ENCODE data around the gene XRCC2.
"Not testable (repeated sequence)": the region's sequence is repeated elsewhere in the genome, so short reads cannot be mapped to it uniquely, and the experiment has no call there.

Gene XRCC2

DNA sequence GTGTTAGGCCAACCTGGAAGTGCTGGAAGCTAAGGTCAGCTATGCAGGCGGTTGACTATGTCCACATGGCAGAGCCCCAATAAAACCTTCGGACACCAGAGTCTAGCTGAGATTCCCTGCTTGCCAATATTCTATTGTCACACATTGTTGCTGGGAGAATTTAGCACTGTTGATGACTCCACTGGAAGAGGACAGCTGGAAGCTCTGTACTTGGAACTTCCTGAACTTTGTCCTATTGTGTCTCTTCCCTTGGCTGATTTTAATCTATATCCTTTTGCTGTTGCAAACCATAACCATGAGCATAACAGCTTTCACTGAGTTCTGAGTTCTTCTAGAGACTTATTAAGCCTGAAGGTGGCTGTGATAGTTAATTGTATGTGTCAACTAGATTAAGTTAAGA lies 12.0 kb downstream of the XRCC2 start:
- DNase-seq = no peak

DNA sequence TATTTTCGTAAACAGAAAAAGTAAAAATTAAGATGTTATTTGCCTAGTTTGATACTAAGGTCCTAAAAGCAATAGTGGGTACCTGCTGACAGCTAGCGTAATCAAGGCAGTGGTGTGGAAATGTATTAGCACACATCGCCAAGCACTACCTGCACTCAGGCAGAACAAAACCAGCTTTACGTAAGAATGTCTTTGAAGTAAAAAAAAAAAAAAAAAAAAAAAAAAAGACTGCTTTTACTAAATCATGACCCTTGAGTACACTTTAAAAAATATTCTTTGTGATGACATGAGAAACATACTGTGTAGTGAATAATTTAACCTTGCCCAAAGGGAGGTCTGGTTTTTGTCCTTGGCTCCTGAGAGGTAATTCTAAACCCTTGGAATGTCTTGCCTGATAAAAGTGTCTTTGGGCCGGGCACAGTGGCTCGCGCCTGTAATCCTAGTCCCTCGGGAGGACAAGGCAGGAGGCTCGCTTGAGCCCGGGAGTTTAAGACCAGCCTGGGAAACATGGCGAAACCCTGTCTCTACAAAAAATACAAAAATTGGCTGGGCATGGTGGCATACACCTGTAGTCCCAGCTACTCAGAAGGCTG lies 12.7 kb downstream of the XRCC2 start:
- DNase-seq = no peak

DNA sequence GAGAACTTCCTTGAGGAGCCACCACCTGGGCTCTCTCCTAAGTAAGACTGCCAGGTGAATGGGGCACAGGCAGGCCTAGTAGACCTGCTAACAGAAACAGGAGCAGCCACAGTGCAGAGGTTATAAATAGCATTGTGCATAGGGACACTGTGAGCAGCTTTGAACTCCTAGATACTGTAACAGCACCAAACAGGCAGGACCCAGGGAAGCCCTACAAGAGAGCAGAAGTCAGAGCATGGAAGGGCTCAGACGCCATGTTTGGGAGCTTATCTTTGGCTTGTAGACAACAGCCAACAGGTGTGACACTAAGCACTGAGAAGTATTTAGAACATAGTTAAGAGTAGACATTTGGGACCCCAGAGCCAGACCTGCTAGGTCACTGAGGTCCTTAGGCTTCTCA lies 14.5 kb downstream of the XRCC2 start:
- DNase-seq = no peak

DNA sequence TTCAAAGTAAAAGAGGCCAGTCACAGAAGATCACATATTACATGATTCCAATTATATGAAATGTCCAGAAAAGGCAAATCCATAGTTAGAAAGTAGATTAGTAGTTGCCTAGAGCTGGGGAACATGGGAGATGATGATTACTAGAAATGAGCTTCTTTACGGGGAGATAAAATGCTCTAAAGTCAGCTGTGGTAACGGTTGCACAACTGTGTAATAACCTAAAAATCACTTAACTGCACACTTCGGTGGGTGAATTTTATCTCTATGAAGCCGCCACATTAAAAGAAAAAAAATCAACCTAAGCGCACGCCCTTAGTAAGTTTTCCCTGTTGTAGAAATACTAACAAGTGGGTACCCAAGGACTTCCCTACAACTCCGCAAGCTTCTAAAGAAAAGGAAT lies 15.9 kb downstream of the XRCC2 start:
- no peak for DNase-seq

DNA sequence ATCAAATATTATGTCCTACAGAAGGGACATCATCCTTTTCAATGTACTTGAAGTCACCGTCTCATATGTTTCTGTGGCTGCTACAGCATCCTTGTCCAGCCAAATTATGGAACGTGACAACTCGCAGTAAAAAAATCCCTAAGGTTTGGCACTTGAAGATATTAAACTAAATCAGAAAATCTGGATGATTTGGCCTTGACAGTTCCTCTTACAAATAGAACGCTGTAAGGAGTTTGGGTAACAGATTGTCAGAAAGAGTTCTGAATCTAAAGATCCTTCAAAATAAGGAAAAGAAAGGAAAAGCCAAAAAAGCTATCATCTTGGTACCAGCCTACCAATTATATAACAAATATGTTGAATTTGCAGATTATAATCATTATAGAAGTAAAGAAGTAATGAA lies 21.0 kb downstream of the XRCC2 start:
- DNase-seq = no peak

DNA sequence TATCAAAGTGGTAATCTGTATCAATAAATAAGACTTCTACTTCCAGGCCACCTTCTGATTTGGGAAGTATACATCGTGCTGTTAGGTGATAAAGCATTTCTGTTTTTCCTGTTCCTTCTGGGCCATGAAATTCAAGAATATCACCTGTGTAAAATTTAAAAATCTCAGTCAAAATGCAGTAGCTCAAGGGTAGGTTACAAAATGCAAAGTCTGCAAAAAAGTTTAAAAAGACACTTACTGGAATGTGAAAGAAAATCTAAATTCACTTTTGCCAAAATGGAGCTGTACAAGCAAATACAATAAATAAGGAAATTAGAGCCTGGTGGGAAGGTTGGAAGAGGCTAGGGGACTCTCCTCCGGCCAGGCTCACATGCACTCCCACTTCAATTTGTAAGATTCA lies 26.7 kb downstream of the XRCC2 start:
- DNase-seq = no peak

DNA sequence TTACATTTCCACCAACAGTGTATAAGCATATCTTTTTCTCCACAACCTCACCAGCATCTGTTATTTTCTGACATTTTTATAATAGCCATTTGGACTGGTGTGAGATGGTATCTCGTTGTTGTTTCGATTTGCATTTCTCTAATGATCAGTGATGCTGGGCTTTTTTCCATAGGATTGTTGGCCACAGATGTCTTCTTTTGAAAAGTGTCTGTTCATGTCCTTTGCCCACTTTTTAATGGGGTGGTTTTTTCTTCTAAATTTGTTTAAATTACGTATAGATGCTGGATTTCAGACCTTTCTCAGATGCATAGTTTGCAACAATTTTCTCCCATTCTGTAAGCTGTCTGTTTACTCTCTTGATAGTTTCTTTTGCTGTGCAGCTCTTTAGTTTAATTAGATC lies 28.9 kb downstream of the XRCC2 start:
- DNase-seq = no peak

DNA sequence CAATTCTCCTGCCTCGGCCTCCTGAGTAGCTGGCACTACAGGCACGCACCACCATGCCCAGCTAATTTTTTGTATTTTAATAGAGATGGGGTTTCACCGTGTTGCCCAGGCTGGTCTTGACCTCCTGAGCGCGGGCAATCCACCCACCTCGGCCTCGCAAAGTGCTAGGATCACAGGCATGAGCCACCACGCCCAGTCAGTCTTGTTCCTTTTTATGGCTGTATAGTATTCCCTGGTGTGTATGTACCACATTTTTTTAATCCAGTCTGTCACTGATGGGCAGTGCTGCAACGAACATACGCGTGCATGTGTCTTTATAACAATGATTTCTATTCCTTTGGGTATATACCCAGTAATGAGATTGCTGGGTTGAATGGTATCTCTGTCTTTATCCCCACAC lies 29.4 kb downstream of the XRCC2 start:
- not testable (repeated sequence) for DNase-seq

DNA sequence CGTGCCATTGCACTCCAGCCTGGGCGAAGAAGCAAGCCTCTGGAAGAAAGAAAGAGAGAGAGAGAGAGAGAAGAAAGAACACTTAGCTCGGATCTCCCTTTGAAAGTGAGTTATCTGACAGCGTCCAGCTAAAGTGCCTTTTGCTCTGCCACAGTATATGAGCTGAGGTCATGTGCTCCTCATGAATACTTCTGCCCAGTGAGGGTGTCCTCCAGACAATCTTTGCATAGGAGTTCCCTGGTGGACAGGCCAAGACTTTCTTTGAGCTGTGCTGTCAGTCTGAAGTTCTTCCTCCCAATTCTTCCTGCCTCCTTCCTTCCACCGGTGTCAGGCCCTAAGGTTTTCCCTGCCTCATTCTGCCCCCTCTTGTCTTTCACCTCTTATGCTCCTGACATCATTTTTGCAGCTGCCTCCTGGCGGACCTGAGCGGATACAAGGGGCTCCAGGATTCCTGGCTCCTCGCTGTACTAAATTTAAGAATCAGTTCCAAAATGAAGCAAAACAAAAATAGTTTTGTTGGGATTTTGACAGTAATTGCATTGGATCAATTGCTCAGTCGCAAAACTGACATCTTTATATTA lies 31.9 kb downstream of the XRCC2 start:
- no peak for DNase-seq

DNA sequence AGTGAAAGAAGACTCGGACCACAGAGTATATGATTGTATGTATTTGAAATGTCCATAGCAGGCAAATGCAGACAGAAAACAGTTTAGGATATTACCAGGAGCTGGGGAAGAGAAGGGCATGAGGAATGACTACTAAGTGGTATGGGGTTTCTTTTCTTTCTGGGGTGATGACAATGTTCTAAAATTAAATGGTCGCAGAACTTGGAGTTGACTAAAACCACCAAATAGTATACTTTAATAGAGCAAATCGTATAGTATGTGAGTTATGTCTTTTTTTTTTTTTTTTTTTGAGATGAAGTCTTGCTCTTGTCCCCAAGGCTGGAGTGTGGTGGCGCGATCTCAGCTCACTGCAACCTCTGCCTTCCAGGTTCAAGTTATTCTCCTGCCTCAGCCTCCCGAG lies 34.6 kb downstream of the XRCC2 start:
- DNase-seq = no peak

DNA sequence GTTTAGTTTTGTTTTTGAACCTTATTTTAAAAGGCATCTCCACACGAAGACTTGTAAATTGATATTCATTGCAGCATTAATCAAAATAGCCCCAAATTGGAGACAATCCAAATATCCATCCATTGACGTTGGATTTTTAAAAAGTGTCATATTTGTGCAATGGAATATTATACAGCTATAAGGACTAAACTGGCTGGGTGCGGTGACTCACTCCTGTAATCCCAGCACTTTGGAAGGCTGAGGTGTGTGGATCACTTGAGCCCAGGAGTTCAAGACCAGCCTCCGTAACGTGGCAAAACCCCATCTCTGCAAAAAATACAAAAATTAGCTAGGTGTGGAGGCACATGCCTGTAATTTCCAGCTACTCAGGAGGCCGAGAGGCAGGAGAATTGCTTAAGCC lies 35.1 kb downstream of the XRCC2 start:
- no peak for DNase-seq

DNA sequence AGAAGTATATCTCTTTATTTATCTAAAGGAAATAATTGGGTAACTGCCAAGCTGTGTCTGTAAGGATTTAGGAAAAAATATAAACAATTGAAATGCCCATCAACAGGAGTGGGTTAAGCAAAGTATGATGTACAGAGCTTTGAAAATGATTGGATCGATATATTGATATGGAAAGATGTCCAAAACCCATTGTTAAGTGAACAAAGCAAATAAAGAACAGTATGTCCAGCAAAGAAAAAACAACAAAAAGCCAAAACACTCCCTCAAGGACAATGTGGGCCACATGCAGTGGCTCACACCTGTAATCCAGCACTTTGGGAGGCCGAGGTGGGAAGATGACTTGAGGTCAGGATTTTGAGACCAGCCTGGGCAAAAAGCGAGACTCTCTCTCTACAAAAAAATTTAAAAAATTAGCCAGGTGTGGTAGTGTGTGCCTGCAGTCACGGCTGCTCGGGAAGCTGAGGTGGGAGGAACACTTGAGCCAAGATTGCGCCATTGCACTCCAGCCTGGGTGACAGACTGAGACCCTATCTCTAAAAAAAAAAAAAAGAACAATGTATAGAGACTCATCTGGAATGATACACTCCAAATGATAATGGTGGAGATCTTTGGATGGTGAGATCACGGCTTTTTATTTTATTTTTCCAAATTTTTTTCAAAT lies 37.9 kb downstream of the XRCC2 start:
- DNase-seq = no peak

DNA sequence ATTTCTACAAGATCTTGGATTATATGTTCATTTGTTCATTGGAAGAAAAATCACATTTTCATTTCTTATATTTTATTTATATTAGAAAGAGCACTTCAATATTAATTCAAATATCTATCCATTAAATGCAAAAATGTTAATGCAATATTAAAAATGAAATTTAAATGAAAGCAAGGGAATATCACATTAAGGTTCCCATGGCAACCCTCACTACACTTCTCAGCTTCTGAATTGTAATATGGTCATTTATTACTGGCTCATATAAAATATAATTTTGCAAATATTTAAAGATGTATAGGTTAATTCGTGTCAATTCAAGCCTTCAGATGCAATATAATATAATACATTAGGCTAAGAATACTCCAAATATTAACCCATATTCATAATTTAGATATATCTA lies 38.8 kb downstream of the XRCC2 start:
- no peak for DNase-seq

DNA sequence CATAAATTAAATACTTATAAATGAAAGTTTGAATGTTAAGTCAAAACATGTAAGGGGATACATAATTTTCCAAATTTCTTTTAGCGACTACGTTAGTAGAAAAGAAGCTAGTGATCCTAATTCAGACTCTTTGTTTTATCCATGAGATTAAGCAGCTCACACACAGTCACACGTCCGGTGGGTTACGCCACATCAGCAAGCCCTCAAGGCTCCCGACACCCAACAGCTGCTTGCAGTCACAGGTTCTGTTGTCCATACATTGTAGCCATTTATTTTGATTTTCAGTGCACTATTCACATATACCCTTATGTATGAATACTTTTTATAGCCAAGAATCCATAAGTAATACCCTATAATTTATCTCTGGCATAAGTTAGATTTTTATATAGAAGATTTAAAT lies 39.5 kb downstream of the XRCC2 start:
- DNase-seq = no peak

DNA sequence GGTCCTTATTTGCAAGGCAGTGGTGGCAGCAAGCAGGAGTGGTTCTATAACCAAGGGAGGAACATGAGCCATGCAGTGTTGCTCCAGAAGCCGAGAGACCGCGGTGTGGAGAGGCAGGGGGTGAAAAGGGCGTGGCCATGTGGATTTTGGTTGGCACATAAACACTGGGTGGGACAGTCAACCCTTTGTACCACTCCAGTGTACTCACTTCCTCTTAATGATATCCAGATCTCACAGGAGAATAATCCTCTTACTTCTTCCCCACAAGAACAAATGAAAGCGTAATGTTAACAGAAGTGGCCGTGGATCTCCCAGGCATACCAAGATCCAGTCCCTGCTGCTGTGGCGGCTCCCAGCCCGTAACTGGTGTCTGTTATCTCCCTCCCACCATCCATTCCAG lies 42.4 kb downstream of the XRCC2 start:
- DNase-seq = no peak

DNA sequence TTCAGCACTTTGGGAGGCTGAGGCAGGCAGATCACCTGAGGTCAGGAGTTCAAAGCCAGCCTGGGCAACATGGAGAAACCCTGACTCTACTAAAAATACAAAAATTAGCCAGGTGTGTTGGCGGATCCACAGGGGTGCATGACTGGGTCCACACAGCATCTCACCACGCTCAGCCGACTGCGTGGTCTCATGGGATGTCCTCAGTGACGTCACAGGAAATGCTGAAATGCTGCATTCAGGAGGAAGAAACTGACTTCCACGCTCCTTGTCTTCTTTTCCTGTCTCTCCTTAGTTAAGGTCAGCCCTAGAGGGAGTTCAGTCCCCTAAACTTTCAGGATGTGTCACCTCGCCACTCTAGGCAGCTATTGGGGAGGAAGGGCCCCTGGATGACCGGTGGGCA lies 42.9 kb downstream of the XRCC2 start:
- no peak for DNase-seq

DNA sequence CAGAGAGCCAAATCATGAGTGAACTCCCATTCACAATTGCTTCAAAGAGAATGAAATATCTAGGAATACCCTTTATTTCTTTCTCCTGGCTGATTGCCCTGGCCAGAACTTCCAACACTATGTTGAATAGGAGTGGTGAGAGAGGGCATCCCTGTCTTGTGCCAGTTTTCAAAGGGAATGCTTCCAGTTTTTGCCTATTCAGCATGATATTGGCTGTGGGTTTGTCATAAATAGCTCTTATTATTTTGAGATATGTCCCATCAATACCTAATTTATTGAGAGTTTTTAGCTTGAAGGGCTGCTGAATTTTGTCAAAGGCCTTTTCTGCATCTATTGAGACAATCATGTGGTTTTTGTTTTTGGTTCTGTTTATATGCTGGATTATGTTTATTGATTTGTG lies 47.2 kb downstream of the XRCC2 start:
- not testable (repeated sequence) for DNase-seq

DNA sequence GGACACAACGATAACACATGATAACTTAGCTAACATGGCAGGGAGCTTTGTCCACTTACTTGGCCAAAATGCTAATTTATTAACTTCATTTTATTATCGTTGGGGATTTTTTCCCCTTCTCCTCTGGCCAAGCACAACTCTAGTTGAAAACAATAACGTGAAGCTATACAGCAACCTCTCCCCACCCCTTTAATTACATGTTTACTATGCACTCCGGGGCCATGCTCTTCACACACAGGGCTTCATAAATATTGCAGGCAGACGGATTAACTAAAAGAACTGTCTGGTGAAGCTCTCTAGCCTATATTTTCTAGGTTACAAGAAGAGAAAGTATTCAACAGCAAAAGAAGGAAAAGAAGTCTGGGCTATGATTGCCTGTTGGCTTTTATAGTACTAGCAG lies 51.7 kb downstream of the XRCC2 start:
- no peak for DNase-seq

DNA sequence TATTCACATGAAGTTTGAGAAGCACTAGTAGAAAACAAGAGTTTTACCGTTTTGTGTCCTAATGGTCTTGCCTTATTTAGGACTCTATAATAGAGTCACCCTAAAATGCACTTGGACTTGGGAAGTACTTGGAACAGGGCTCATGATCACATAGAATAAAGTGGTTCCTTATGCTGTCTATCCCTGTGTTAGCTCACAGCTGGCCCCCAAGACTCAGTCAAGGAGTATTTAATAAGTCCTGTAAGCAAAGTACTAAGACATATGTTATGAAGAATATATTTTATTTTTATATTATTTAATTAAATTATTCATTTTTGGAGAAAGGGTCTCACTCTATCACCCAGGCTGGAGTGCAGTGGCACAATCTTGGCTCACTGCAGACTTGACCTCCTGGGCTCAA lies 54.5 kb downstream of the XRCC2 start:
- DNase-seq = no peak

DNA sequence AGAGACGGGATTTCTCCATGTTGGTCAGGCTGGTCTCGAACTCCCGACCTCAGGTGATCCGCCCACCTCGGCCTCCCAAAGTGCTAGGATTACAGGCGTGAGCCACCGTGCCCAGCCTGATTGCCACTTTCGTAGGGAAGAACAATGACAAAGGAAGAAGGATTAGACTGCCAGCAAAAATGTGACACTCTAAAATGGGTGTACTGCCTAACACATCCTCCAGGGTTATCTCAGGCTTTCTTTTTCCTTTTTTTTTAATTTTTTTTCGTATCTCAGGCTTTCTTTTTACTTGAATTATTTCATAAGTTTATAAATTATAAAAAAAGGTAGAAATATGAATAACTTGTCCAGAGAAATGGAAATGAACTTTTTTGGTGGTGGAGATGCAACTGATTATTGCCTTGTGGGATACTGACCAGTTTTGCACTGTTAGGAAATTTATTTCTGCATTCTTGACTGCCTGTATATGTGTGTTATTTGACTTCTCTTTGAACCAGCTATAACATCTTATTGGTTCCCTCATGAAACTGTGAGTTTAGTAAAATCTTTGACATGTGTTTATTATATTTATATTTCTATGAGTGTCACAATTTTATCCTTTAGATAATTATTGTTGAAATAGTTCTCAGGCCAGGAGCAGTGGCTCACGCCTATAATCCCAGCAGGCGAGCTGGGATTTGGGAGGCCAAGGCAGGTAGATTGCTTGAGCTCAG lies 56.8 kb downstream of the XRCC2 start:
- DNase-seq = no peak

DNA sequence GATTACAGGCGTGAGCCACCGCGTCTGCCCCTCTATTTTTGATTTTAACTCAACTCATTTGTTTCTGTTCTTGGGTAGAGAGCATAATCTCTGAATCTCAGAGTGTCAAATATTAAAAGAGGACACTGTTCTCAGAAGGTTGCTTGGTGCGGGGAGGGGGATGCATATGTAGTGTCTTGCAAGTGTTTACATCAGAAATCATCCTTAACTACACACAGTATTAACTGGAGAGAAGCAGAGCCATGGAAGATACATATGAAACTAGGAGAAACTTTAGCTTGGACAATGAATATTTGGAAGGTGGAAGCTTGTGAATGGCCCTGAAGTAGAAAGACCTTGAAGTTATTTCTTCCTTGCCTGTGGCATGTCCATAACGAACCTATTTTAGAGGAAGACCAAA lies 57.5 kb downstream of the XRCC2 start:
- DNase-seq = no peak

DNA sequence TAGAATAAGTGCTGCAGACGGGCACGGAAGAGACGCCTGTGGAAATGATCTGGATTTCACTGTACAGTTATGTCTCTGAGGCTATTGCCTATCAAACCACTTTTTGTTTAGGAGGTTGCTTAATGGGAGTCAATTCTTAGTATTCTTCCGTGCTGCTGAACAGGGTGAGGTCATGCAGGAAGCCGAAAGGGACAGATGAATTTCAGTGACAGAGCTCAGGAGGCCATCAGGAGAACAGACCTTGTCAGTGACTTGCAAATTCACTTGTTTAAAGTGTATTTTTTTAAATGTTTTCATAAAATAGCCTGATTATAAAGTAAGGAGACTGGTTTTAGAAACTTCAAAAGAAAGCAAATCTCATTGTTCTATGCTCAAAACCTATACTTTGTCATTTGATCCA lies 58.9 kb downstream of the XRCC2 start:
- DNase-seq = no peak

DNA sequence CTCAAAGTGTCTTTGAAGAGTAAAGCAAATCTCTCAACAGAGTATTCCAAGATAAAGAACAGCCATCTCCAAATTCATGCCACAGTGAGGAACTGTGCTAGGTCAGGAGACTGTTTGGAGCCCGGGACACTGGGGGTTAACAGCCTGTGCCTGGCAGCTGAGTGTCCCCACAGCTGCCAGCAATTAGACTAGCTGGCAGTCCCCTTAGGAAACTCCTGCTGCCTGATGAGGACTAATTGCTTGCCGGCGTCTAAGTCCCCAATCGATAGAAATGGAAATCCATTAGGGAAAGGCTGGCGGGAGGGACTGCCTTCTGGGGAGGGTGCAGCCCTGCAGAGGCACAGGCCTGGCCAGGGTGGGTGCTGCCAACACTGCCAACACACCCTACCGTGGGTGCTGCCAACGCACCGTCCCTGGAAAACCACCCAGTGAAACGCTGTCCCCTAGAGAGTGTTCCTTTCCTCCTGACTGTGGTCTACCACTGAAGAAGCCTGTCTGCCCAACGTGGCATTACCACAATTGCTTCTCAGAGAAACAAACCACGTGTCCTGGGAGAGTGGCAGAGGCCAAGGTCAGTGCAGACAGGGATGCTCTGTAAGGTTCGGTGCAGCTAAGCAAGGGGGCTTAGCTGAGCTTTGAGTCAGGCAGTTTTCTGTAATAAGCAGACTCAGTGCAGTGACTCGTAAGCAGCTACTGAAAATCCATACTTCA lies 60.8 kb downstream of the XRCC2 start:
- DNase-seq = no peak

DNA sequence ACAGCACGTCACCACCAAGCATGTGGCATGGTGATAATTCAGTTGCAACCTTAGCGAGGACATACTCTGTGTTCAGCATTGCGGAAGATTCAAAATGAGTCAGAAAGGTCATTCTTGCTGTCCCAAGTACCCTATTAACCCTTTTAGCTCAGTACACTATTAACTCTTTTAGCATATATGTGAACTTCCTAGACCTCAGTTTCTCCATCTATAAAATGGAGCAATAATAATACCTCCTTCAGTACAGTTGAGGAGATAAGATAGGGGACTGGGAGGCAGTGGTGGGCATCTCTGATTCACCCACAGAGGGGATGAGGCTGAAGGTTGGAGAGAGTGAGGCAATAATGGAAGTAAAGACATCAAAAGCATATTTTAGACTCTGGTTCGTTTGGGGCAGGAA lies 67.3 kb downstream of the XRCC2 start:
- DNase-seq = no peak

All from CD4-positive, alpha-beta T cell treated with Interleukin-15 for 1 hour (primary cell).